Measurements from ENCODE around the gene DRG2. TPM values are rescaled to one million over a fixed set of nuclear protein-coding genes. Genes with fewer than 3 reads are reported as not detected.

Gene DRG2
- polyA plus RNA-seq, 3 donors = 26.9 to 36.1 (median 32.0) TPM

DNA sequence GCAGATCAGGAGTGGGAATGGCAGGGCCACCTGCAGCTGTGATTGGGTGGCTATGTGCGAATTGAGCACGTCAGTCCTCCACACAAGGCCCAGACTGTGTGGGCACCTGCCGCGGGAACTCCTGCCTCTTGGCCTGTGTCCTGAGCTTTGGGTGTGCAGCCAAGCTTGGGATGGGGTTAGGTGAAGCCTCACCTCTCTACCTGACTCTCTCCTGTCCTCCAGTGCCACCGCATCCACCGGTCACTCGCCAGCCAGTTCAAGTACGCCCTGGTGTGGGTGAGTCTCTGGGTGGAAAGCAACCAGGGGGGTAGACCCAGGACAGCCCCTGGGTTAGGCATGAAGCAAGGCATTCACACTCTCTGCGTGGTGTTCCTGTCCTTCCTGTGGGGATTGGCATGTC lies 18.5 kb downstream of the DRG2 start:
- peaks cover 0 to 4% (median 2%) of the 10 kb centered on the region in 3 donors for H3K27me3 Mint-ChIP-seq (ENCODE audit: low read depth in 3 of 3)
- H3K4me1 ChIP-seq (ENCODE audit: control insufficient read depth in 1 of 2, insufficient read depth in 2 of 2, low read length in 2 of 2) = peaks cover 4 to 11% of the 10 kb centered on the region in 2 donors
- no peaks in the 10 kb centered on the region for H3K9me3 Mint-ChIP-seq
- H3K4me2 ChIP-seq (replicated peaks; ENCODE audit: extremely low read depth, low read length, poor library complexity, severe bottlenecking) = no peak overlapping the region
- no peak overlapping the region for H3K27ac ChIP-seq (ENCODE audit: low read depth in 1 of 2, low read length in 2 of 2)
- no peak overlapping the region for H2AFZ ChIP-seq (ENCODE audit: insufficient read depth, low read depth, low read length, poor library complexity, severe bottlenecking)
- no peak overlapping the region for H3K9ac ChIP-seq (ENCODE audit: insufficient read depth, low read length, poor library complexity, severe bottlenecking)
- H3K4me3 ChIP-seq (replicated peaks in 1 of 3; ENCODE audit: low read depth in 2 of 3, low read length in 3 of 3) = no peak overlapping the region
- 100% methylated on average over 1 of the region's 9 CpGs for WGBS (ENCODE audit: insufficient coverage)
- H3K36me3 Mint-ChIP-seq = peaks cover 38 to 47% of the 10 kb centered on the region in 2 donors
- intact Hi-C loops (cut with micrococcal nuclease) = no loop called here
- no peaks in the 10 kb centered on the region for H4K20me1 ChIP-seq (ENCODE audit: insufficient read depth, low read length)
- no peak overlapping the region for H3K4me3 Mint-ChIP-seq
- peaks cover 11% of the 10 kb centered on the region for H3K4me1 Mint-ChIP-seq
- no peaks in the 10 kb centered on the region for H3K9me3 ChIP-seq (replicated peaks in 1 of 2; ENCODE audit: control insufficient read depth in 1 of 2, insufficient read depth in 1 of 2, low read length in 2 of 2)
- no peaks in the 10 kb centered on the region for H3K27me3 ChIP-seq (ENCODE audit: control insufficient read depth in 2 of 2, insufficient read depth in 2 of 2, low read length in 2 of 2)
- H3K27ac Mint-ChIP-seq = peak overlapping the region in 2 of 7 donors; percentile 10 to 40
- peaks cover 45 to 59% of the 10 kb centered on the region in 2 donors for H3K36me3 ChIP-seq (replicated peaks in 1 of 2; ENCODE audit: control insufficient read depth in 1 of 2, insufficient read depth in 2 of 2, low read length in 2 of 2)
- TF ChIP-seq, protein P1, sequence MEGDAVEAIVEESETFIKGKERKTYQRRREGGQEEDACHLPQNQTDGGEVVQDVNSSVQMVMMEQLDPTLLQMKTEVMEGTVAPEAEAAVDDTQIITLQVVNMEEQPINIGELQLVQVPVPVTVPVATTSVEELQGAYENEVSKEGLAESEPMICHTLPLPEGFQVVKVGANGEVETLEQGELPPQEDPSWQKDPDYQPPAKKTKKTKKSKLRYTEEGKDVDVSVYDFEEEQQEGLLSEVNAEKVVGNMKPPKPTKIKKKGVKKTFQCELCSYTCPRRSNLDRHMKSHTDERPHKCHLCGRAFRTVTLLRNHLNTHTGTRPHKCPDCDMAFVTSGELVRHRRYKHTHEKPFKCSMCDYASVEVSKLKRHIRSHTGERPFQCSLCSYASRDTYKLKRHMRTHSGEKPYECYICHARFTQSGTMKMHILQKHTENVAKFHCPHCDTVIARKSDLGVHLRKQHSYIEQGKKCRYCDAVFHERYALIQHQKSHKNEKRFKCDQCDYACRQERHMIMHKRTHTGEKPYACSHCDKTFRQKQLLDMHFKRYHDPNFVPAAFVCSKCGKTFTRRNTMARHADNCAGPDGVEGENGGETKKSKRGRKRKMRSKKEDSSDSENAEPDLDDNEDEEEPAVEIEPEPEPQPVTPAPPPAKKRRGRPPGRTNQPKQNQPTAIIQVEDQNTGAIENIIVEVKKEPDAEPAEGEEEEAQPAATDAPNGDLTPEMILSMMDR (IDR thresholded peaks at IDR 0.05) = no peak
- no peak for DNase-seq
- no peaks in the 10 kb centered on the region for H3K79me2 ChIP-seq (ENCODE audit: insufficient read depth, low read length)

DNA sequence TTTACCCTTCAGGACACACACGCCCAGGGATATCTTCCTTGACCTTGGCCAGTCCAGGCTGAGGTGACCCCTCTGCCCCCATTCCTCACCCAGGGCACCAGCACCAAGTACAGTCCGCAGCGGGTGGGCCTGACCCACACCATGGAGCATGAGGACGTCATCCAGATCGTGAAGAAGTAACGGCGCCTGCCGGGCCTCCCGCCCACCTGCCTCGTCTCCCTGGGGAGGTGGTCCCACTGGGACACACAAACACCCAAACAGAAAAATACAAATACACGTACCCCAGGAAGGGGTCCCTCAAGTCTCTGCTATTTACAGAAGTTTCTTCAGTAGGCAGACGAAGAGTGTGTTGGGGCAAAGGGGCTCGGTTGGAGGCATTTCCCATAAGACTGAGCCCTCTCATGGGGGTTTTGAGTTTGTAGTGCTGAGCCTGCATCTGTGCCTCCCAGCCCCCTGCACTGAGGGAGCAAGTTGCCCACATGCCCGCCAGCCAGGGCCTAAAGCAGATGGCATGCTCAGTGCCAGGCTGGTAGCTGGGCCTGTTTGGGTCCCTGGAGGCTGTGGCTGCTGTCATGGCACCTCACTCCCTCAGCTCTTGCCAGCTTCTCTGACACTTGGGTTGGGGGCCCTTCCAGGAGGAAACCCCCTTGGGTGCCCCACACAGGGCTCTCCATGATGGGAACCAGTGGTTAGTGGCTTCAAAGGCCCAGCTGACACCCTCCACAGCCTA lies 19.5 kb downstream of the DRG2 start:
- no peak overlapping the region for H2AFZ ChIP-seq (ENCODE audit: insufficient read depth, low read depth, low read length, poor library complexity, severe bottlenecking)
- TF ChIP-seq, protein P1 (IDR thresholded peaks at IDR 0.05) = no peak
- H3K27me3 ChIP-seq (ENCODE audit: control insufficient read depth in 2 of 2, insufficient read depth in 2 of 2, low read length in 2 of 2) = no peaks in the 10 kb centered on the region
- H3K4me2 ChIP-seq (replicated peaks; ENCODE audit: extremely low read depth, low read length, poor library complexity, severe bottlenecking) = no peak overlapping the region
- Mint-ChIP-seq H3K27ac (peak overlapping the region in 1 of 7 donors; percentile 46), H3K4me3 (no peak overlapping the region), H3K36me3 (peaks cover 29 to 37% of the 10 kb centered on the region in 2 donors), H3K27me3 (ENCODE audit: low read depth in 3 of 3) (peaks cover 0 to 4% (median 2%) of the 10 kb centered on the region in 3 donors), H3K9me3 (no peaks in the 10 kb centered on the region), H3K4me1 (peaks cover 7% of the 10 kb centered on the region)
- no peak overlapping the region for H3K4me3 ChIP-seq (replicated peaks in 1 of 3; ENCODE audit: low read depth in 2 of 3, low read length in 3 of 3)
- intact Hi-C loops (cut with micrococcal nuclease) = no loop called here
- H3K4me1 ChIP-seq (ENCODE audit: control insufficient read depth in 1 of 2, insufficient read depth in 2 of 2, low read length in 2 of 2) = peaks cover 4 to 8% of the 10 kb centered on the region in 2 donors
- DNase-seq = no peak
- 100% methylated on average over 12 of the region's 14 CpGs for WGBS (ENCODE audit: insufficient coverage)
- H3K9ac ChIP-seq (ENCODE audit: insufficient read depth, low read length, poor library complexity, severe bottlenecking) = no peak overlapping the region
- no peak overlapping the region for H3K27ac ChIP-seq (ENCODE audit: low read depth in 1 of 2, low read length in 2 of 2)
- no peaks in the 10 kb centered on the region for H4K20me1 ChIP-seq (ENCODE audit: insufficient read depth, low read length)
- H3K9me3 ChIP-seq (replicated peaks in 1 of 2; ENCODE audit: control insufficient read depth in 1 of 2, insufficient read depth in 1 of 2, low read length in 2 of 2) = no peaks in the 10 kb centered on the region
- H3K36me3 ChIP-seq (replicated peaks in 1 of 2; ENCODE audit: control insufficient read depth in 1 of 2, insufficient read depth in 2 of 2, low read length in 2 of 2) = peaks cover 37 to 50% of the 10 kb centered on the region in 2 donors
- H3K79me2 ChIP-seq (ENCODE audit: insufficient read depth, low read length) = no peaks in the 10 kb centered on the region

Data from CD14-positive monocyte (primary cell).